HepG2 (cell line): ENCODE data around the gene MPV17L2. TPM values are rescaled to one million over a fixed set of nuclear protein-coding genes. Genes with fewer than 3 reads are reported as not detected.

Source experiments
- ELF4 ChIP-seq: sonication (generic); formaldehyde crosslinking; IDR thresholded peaks from 2 replicates; pipeline ENCODE4 v1.5.0; 2020; ENCODE audit warnings: missing genetic modification reagents, mild to moderate bottlenecking, moderate library complexity, borderline replicate concordance
- GABPB1 ChIP-seq: IDR thresholded peaks from 2 replicates; pipeline ENCODE4 v1.6.1; 2016; ENCODE audit warnings: mild to moderate bottlenecking, missing genetic modification reagents, moderate library complexity, missing compliant biosample characterization
- HMGA1 ChIP-seq: sonication (generic); formaldehyde crosslinking; conservative IDR thresholded peaks from 2 replicates; pipeline ENCODE4 v1.4.0; 2020; ENCODE audit warnings: missing genetic modification reagents
- KDM5B ChIP-seq: sonication (generic); formaldehyde crosslinking; IDR thresholded peaks from 2 replicates; pipeline ENCODE4 v1.4.0; 2020; ENCODE audit warnings: missing genetic modification reagents, mild to moderate bottlenecking, borderline replicate concordance
- KLF13 ChIP-seq: sonication (generic); formaldehyde crosslinking; IDR thresholded peaks from 2 replicates; pipeline ENCODE4 v1.4.0; 2020; ENCODE audit warnings: mild to moderate bottlenecking, missing genetic modification reagents
- LCORL ChIP-seq, 2 experiments: fragments of 450-650 bp in 1 of 2; sonication (generic) in 1 of 2; formaldehyde crosslinking in 1 of 2; IDR thresholded peaks; 2 replicates each; pipeline versions ENCODE4 v1.5.0 to v1.6.1; 2017 to 2020; ENCODE audit warnings: antibody characterized with exemption in 1 of 2, missing genetic modification reagents in 1 of 2
- NPAS2 ChIP-seq: sonication (generic); formaldehyde crosslinking; IDR thresholded peaks from 2 replicates; pipeline ENCODE4 v1.8.0; 2022; ENCODE audit warnings: mild to moderate bottlenecking, missing genetic modification reagents, borderline replicate concordance
- PATZ1 ChIP-seq: sonication (generic); formaldehyde crosslinking; IDR thresholded peaks from 2 replicates; pipeline ENCODE4 v1.4.0; 2020; ENCODE audit warnings: missing genetic modification reagents
- RCOR2 ChIP-seq: IDR thresholded peaks from 2 replicates; pipeline ENCODE4 v1.6.1; 2016; ENCODE audit warnings: missing biosample characterization, missing genetic modification reagents
- TEAD3 ChIP-seq: optimal IDR thresholded peaks from 2 replicates; pipeline ENCODE3; 2016; ENCODE audit warnings: borderline replicate concordance
- TGIF2 ChIP-seq: IDR thresholded peaks from 2 replicates; pipeline ENCODE4 v1.6.1; 2016; ENCODE audit warnings: control low read depth, missing compliant biosample characterization
- THYN1 ChIP-seq: sonication (generic); formaldehyde crosslinking; IDR thresholded peaks from 2 replicates; pipeline ENCODE4 v1.8.1; 2023; ENCODE audit warnings: low read depth, mild to moderate bottlenecking, moderate library complexity, missing genetic modification reagents, borderline replicate concordance
- ZBTB26 ChIP-seq: IDR thresholded peaks from 2 replicates; pipeline ENCODE4 v1.6.1; 2016; ENCODE audit warnings: missing compliant biosample characterization, missing genetic modification reagents, borderline replicate concordance
- ZBTB7A ChIP-seq: sonication (generic); formaldehyde crosslinking; IDR thresholded peaks from 2 replicates; pipeline ENCODE4 v1.8.0; 2022; ENCODE audit warnings: mild to moderate bottlenecking, missing genetic modification reagents
- ZNF12 ChIP-seq: sonication (generic); formaldehyde crosslinking; IDR thresholded peaks from 2 replicates; pipeline ENCODE4 v1.5.0; 2020; ENCODE audit warnings: missing genetic modification reagents
- ZNF432 ChIP-seq: sonication (generic); formaldehyde crosslinking; IDR thresholded peaks from 2 replicates; pipeline ENCODE4 v1.5.0; 2020; ENCODE audit warnings: missing genetic modification reagents, mild to moderate bottlenecking, borderline replicate concordance
- ZNF572 ChIP-seq: sonication (generic); formaldehyde crosslinking; IDR thresholded peaks from 2 replicates; pipeline ENCODE4 v1.5.1; 2020; ENCODE audit warnings: mild to moderate bottlenecking, missing genetic modification reagents
- polyA plus RNA-seq, 8 experiments: library from polyadenylated mRNA; depleted of rRNA in 3 of 8; stranded (reverse) in 7 of 8; unstranded in 1 of 8; fragments of >200 nt; fragmentation: Illumina TruSeq in 4 of 8; extraction: Trizol in 4 of 8; gene quantifications; 2 replicates each; pipeline versions ENCODE4 v1.2.1 to v1.2.3, GENCODE V29; 2011 to 2016; ENCODE audit warnings: low read depth in 4 of 8, missing spikeins in 1 of 8, mixed read lengths in 1 of 8; ENCODE audit not compliant: insufficient read depth in 1 of 8
- total RNA-seq, 5 experiments: library from RNA; depleted of rRNA; stranded (reverse); fragments of >200 nt; fragmentation: Illumina TruSeq; extraction: Trizol; gene quantifications; 2 replicates each; pipeline ENCODE4 v1.2.3, GENCODE V29; 2016; ENCODE audit warnings: low read depth in 1 of 5
- TF ChIP-seq, protein P1 (sequence below): sonication (generic); formaldehyde crosslinking; IDR thresholded peaks from 2 replicates; pipeline ENCODE4 v1.8.0; 2022; ENCODE audit warnings: mild to moderate bottlenecking, missing genetic modification reagents, moderate library complexity
- TF ChIP-seq, protein P2 (sequence below): sonication (generic); formaldehyde crosslinking; IDR thresholded peaks from 2 replicates; pipeline ENCODE4 v1.8.0; 2022; ENCODE audit warnings: missing genetic modification reagents, mild to moderate bottlenecking, moderate library complexity, borderline replicate concordance
- TF ChIP-seq, protein P3 (sequence below): sonication (generic); formaldehyde crosslinking; IDR thresholded peaks from 2 replicates; pipeline ENCODE4 v1.8.1; 2022; ENCODE audit warnings: mild to moderate bottlenecking, missing genetic modification reagents

Gene MPV17L2
- total and polyA plus RNA-seq, 2 of the 13 experiments (the other 11 are each of a cell fraction or from before 2014, with no cell fraction given), result 13.6 to 16.7 TPM

DNA sequence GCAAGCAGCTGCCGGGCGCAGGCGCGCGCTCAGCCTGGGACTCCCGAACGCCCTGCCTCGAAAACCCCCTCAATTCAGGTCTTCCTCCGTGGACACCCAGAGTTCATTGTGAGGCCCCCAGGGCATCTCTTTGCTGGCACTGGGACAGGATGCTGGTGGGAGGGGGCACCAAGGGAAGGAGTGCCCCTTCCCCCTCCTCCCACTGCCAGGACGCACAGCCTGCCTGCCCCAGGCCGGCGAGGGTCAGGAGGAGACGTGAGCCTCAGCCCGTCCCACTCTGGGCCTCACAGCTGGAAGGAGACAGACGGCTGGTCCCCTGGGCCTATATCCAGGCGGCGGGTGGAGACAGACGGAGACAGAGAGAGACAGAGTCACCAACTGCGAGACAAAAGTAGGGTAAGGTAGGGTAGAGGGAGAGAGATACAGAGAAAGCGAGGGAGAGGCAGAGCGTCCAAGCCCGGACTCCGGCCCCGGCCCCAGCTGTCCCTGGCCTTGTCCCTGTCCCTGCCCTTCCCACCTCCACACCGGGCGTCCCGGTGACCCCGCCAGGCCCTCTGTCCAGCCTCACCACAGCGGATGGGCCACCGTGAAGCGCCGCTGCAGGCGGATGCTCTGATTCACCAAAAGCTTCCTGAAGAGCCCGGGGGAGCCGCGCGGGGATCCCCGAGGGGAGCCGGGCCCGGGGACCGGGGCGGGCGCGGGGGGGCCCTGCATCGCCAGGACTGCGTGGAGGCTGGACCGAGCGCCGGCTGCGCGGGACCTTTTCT is 32.9 kb downstream of the MPV17L2 start, which contains the start of gene PDE4C (continued):
- TF ChIP-seq ZBTB26 (CRISPR knock-in tag) (no peak), ZNF432 (CRISPR knock-in tag) (no peak), PATZ1 (CRISPR knock-in tag) (peak; percentile 55), ZNF12 (no peak), LCORL (IDR thresholded peaks at IDR 0.05) (no peak), LCORL (CRISPR knock-in tag; IDR thresholded peaks at IDR 0.05) (peak; percentile 15; the same call in 1 of the 2 replicates), RCOR2 (CRISPR knock-in tag) (no peak), KDM5B (CRISPR knock-in tag) (no peak), THYN1 (no peak), GABPB1 (CRISPR knock-in tag) (peak; percentile 43; the same call in 1 of the 2 replicates), TGIF2 (CRISPR knock-in tag) (no peak), ELF4 (CRISPR knock-in tag) (no peak), HMGA1 (CRISPR knock-in tag) (no peak), ZBTB7A (CRISPR knock-in tag) (no peak), TEAD3 (CRISPR knock-in tag) (no peak), KLF13 (CRISPR knock-in tag) (no peak), ZNF572 (0 out of 2 replicates have a peak, but pooled peaks have one; percentile 67), NPAS2 (CRISPR knock-in tag) (no peak)
- TF ChIP-seq, protein P1, sequence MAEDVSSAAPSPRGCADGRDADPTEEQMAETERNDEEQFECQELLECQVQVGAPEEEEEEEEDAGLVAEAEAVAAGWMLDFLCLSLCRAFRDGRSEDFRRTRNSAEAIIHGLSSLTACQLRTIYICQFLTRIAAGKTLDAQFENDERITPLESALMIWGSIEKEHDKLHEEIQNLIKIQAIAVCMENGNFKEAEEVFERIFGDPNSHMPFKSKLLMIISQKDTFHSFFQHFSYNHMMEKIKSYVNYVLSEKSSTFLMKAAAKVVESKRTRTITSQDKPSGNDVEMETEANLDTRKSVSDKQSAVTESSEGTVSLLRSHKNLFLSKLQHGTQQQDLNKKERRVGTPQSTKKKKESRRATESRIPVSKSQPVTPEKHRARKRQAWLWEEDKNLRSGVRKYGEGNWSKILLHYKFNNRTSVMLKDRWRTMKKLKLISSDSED (CRISPR knock-in tag), result no peak
- TF ChIP-seq, protein P2, sequence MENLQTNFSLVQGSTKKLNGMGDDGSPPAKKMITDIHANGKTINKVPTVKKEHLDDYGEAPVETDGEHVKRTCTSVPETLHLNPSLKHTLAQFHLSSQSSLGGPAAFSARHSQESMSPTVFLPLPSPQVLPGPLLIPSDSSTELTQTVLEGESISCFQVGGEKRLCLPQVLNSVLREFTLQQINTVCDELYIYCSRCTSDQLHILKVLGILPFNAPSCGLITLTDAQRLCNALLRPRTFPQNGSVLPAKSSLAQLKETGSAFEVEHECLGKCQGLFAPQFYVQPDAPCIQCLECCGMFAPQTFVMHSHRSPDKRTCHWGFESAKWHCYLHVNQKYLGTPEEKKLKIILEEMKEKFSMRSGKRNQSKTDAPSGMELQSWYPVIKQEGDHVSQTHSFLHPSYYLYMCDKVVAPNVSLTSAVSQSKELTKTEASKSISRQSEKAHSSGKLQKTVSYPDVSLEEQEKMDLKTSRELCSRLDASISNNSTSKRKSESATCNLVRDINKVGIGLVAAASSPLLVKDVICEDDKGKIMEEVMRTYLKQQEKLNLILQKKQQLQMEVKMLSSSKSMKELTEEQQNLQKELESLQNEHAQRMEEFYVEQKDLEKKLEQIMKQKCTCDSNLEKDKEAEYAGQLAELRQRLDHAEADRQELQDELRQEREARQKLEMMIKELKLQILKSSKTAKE (CRISPR knock-in tag), result no peak
- TF ChIP-seq, protein P3, sequence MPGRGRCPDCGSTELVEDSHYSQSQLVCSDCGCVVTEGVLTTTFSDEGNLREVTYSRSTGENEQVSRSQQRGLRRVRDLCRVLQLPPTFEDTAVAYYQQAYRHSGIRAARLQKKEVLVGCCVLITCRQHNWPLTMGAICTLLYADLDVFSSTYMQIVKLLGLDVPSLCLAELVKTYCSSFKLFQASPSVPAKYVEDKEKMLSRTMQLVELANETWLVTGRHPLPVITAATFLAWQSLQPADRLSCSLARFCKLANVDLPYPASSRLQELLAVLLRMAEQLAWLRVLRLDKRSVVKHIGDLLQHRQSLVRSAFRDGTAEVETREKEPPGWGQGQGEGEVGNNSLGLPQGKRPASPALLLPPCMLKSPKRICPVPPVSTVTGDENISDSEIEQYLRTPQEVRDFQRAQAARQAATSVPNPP (CRISPR knock-in tag), result no peak
